BLaER1 treated with 17β-estradiol and CSF1 and Interleukin-3, amounts not matched to agents 10 nM and 100 nM (cell line): ENCODE measurements around the gene NEDD8.
A peak's percentile ranks its signal among the peaks of the same experiment; 100 is the strongest.

ENCODE experiments used
- H3K27ac ChIP-seq, 11 experiments: shearing (Covaris generic); formaldehyde crosslinking; 2 replicates each; pipeline ENCODE4 v1.8.1; 2022
- H3K27me3 ChIP-seq, 11 experiments: shearing (Covaris generic); formaldehyde crosslinking; 2 replicates each; pipeline ENCODE4 v1.8.1; 2022
- H3K36me3 ChIP-seq, 11 experiments: shearing (Covaris generic); formaldehyde crosslinking; 2 replicates each; pipeline ENCODE4 v1.8.1; 2022
- H3K4me1 ChIP-seq, 10 experiments: shearing (Covaris generic); formaldehyde crosslinking; 2 replicates each; pipeline ENCODE4 v1.8.1; 2022
- H3K4me2 ChIP-seq, 11 experiments: shearing (Covaris generic); formaldehyde crosslinking; 2 replicates each; pipeline ENCODE4 v1.8.1; 2022
- H3K4me3 ChIP-seq, 10 experiments: shearing (Covaris generic); formaldehyde crosslinking; 2 replicates each; pipeline ENCODE4 v1.8.1; 2022
- H3K9ac ChIP-seq, 11 experiments: shearing (Covaris generic); formaldehyde crosslinking; 2 replicates each; pipeline ENCODE4 v1.8.1; 2022
- H3K9me3 ChIP-seq, 11 experiments: shearing (Covaris generic); formaldehyde crosslinking; replicated peaks in 1 of 11; 2 replicates each; pipeline ENCODE4 v1.8.1; 2022
- H4K20me1 ChIP-seq, 11 experiments: shearing (Covaris generic); formaldehyde crosslinking; 2 replicates each; pipeline ENCODE4 v1.8.1; 2022
- Cebpa-rat ChIP-seq, 11 experiments: shearing (Covaris generic); IDR thresholded peaks; 2 replicates each; pipeline ENCODE4 v1.8.1; 2022

The NEDD8 gene

DNA sequence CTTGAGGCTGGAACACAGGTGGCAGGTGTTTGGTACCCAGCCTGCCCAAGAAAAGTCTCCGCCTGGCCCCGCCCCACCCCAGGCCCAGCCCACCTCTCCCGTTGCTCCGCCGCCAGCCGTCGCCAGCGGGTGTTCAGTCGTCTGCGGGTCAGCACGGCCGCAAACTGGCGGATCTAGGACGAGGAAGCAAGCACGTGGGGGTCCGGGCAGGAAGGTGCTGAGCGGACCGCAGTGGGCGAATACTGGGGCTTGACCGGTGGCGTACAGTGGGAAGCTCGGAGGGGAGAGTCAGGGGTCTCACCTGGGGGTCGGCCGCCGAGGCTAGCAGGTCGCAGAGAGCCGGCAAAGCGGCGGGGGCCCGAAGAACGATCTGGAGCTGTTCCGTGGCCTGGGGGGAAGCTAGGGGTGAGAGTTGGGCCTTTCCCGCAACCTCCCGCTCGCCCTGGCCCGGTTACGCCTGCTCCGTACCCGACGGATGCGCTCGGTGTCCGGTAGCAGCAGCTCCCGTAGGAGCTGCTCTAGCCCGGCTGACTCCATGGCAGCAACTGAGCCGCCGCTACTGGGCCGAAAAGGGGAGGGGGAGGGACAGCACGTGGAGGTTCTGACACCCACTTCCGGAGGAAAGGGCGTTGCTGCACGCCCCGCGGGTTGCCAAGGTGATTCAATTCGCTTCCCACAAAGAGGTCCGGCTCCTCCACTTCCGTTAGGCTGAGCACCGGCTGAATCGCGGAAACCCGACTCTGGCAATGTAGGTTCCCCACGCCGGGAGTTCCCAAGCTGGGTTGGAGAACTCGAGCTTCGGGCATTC lies 43.7 kb downstream of the NEDD8 start, which contains the start of gene IPO4:
TSS of gene IPO4 (minus strand) at position 566 of the 808 bp plus-strand sequence. CDS start at position 537, 29 bp downstream.
- Histone ChIP-seq H3K9me3 (no peaks in the 10 kb centered on the region), H3K27me3 (no peaks in the 10 kb centered on the region), H4K20me1 (peaks cover 0 to 53% (median 17%) of the 10 kb centered on the region in 11 experiments; a peak in 12 of 22 replicates), H3K9ac (peak within 1 kb of the TSS; percentile 75 to 95 (median 83)), H3K4me2 (peak within 1 kb of the TSS; percentile 90 to 97 (median 94)), H3K36me3 (peaks cover 50 to 76% (median 68%) of the 10 kb centered on the region in 11 experiments), H3K27ac (peak within 1 kb of the TSS; percentile 49 to 93 (median 79); a peak in 21 of 22 replicates), H3K4me3 (peak within 1 kb of the TSS; percentile 64 to 92 (median 79)), H3K4me1 (peaks cover 39 to 56% (median 46%) of the 10 kb centered on the region in 10 experiments)
- no peak for TF ChIP-seq Cebpa-rat (IDR thresholded peaks at IDR 0.05)

GRCh38 chr14:24187539-24187915 lies 44.6 kb downstream of the NEDD8 start:
- Histone ChIP-seq H3K36me3 (peaks cover 53 to 79% (median 73%) of the 10 kb centered on the region in 11 experiments), H3K4me1 (peaks cover 31 to 49% (median 38%) of the 10 kb centered on the region in 10 experiments), H3K9ac (peak overlapping the region; percentile 75 to 95 (median 83); a peak in 21 of 22 replicates), H3K27ac (peak overlapping the region in 8 of 11 experiments; percentile 14 to 93 (median 84); a peak in 11 of 22 replicates), H3K4me3 (peak overlapping the region; percentile 64 to 92 (median 79); a peak in 19 of 20 replicates), H4K20me1 (peaks cover 0 to 62% (median 16%) of the 10 kb centered on the region in 11 experiments; a peak in 14 of 22 replicates), H3K4me2 (peak overlapping the region; percentile 90 to 97 (median 94)), H3K27me3 (no peaks in the 10 kb centered on the region), H3K9me3 (no peaks in the 10 kb centered on the region)
- no peak for TF ChIP-seq Cebpa-rat (IDR thresholded peaks at IDR 0.05)

GRCh38 chr14:24186831-24187538 lies 45.2 kb downstream of the NEDD8 start:
- Histone ChIP-seq H3K27me3 (no peaks in the 10 kb centered on the region), H3K4me3 (peak overlapping the region in 9 of 10 experiments; percentile 73 to 92 (median 79); a peak in 17 of 20 replicates), H3K27ac (peak overlapping the region in 2 of 11 experiments; percentile 14 to 84; a peak in 2 of 22 replicates), H4K20me1 (peaks cover 0 to 63% (median 19%) of the 10 kb centered on the region in 11 experiments; a peak in 15 of 22 replicates), H3K9ac (peak overlapping the region in 10 of 11 experiments; percentile 75 to 95 (median 84); a peak in 20 of 22 replicates), H3K9me3 (no peaks in the 10 kb centered on the region), H3K4me2 (peak overlapping the region; percentile 90 to 97 (median 94)), H3K36me3 (peaks cover 53 to 79% (median 73%) of the 10 kb centered on the region in 11 experiments), H3K4me1 (peaks cover 26 to 43% (median 32%) of the 10 kb centered on the region in 10 experiments)
- no peak for TF ChIP-seq Cebpa-rat (IDR thresholded peaks at IDR 0.05)

DNA sequence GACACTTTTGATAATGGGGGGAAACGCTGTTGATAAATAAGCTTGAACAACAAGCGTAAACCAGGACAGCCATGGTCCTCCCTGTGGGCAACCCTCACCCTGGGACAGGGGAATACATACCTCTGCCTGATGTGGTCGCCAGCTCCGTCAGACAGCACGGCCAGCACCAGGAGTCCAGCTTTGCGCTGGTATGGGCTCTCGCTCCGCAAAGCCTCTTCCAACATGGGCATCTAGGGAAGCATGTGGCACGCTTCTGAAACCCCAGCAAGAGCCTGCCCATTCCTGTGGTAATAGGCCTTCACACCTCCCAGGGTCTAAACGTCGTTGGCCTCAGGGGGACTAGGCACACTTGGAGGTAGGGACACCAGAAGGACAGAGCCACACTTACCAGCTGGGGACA lies 46.4 kb downstream of the NEDD8 start:
- Histone ChIP-seq H3K27me3 (no peaks in the 10 kb centered on the region), H4K20me1 (peaks cover 0 to 72% (median 25%) of the 10 kb centered on the region in 11 experiments; a peak in 15 of 22 replicates), H3K4me3 (no peak overlapping the region), H3K9me3 (no peaks in the 10 kb centered on the region), H3K36me3 (peaks cover 59 to 79% (median 74%) of the 10 kb centered on the region in 11 experiments), H3K4me2 (no peak overlapping the region), H3K9ac (peak overlapping the region in 2 of 11 experiments; percentile 11 to 15; a peak in 1 of 22 replicates), H3K4me1 (peaks cover 27 to 48% (median 33%) of the 10 kb centered on the region in 10 experiments), H3K27ac (no peak overlapping the region)
- no peak for TF ChIP-seq Cebpa-rat (IDR thresholded peaks at IDR 0.05)

GRCh38 chr14:24185026-24185425 lies 47.1 kb downstream of the NEDD8 start:
- Histone ChIP-seq H3K4me3 (no peak overlapping the region), H3K9me3 (no peaks in the 10 kb centered on the region), H4K20me1 (peaks cover 0 to 79% (median 31%) of the 10 kb centered on the region in 11 experiments; a peak in 17 of 22 replicates), H3K27ac (no peak overlapping the region), H3K9ac (no peak overlapping the region), H3K4me1 (peaks cover 24 to 49% (median 39%) of the 10 kb centered on the region in 10 experiments), H3K27me3 (no peaks in the 10 kb centered on the region), H3K4me2 (no peak overlapping the region), H3K36me3 (peaks cover 62 to 80% (median 75%) of the 10 kb centered on the region in 11 experiments)
- no peak for TF ChIP-seq Cebpa-rat (IDR thresholded peaks at IDR 0.05)

- H3K36me3 ChIP-seq: peaks cover 69 to 81% (median 80%) of the 10 kb centered on the region in 11 experiments
Observed at GRCh38 chr14:24184104-24184970, 47.8 kb downstream of the NEDD8 start.

GRCh38 chr14:24183014-24183481 lies 49.1 kb downstream of the NEDD8 start:
- H4K20me1 ChIP-seq: peaks cover 0 to 98% (median 51%) of the 10 kb centered on the region in 11 experiments; a peak in 19 of 22 replicates
- H3K9me3 ChIP-seq: no peaks in the 10 kb centered on the region
- no peak overlapping the region for H3K4me2 ChIP-seq
- H3K9ac ChIP-seq: no peak overlapping the region
- peaks cover 82 to 94% (median 92%) of the 10 kb centered on the region in 11 experiments for H3K36me3 ChIP-seq
- no peak overlapping the region for H3K27ac ChIP-seq
- H3K4me3 ChIP-seq: no peak overlapping the region
- no peaks in the 10 kb centered on the region for H3K27me3 ChIP-seq
- no peak for TF ChIP-seq Cebpa-rat (IDR thresholded peaks at IDR 0.05)
- H3K4me1 ChIP-seq: peaks cover 12 to 53% (median 46%) of the 10 kb centered on the region in 10 experiments

More at GRCh38 chr14:24184104-24184970, 47.8 kb downstream of the NEDD8 start:
- Histone ChIP-seq H3K9me3 (no peaks in the 10 kb centered on the region), H3K4me2 (no peak overlapping the region), H3K9ac (peak overlapping the region in 1 of 11 experiments; percentile 13; a peak in 2 of 22 replicates), H3K4me3 (no peak overlapping the region), H3K4me1 (peaks cover 18 to 49% (median 40%) of the 10 kb centered on the region in 10 experiments), H3K27me3 (no peaks in the 10 kb centered on the region), H4K20me1 (peaks cover 0 to 86% (median 38%) of the 10 kb centered on the region in 11 experiments; a peak in 19 of 22 replicates), H3K27ac (no peak overlapping the region)
- TF ChIP-seq Cebpa-rat (IDR thresholded peaks at IDR 0.05): no peak
